ENCODE results near the gene SPG7.
"Not testable (repeated sequence)": the region's sequence is repeated elsewhere in the genome, so short reads cannot be mapped to it uniquely, and the experiment has no call there.

Gene SPG7

DNA sequence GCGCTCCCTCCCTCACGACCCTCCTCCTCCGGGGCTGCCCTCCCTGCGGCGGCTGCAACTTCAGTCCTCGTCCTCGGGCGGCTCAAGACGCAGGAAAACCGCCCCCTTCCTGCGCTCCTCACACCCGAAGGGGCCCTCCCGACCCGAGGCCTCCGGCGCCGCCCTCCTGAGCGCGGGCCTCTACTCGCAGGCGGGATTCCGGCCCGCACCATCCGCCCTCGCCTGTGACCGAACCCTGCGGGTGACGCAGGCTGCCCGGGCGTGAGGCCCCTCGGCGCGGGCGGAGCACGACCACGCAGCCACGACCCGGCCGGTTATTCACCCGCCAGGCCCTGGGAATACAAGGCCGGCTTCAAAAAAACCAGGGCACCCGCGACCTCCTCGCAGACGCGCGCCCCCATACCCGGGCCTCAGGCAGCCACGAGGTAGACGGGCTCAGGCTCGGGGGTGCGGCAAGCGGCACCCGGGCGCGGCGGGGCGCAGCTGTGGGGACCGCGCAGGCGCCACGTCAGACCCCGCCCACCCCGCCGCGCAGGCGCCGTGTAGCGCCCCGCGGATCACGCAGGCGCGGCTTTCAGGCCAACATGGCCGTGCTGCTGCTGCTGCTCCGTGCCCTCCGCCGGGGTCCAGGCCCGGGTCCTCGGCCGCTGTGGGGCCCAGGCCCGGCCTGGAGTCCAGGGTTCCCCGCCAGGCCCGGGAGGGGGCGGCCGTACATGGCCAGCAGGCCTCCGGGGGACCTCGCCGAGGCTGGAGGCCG is at the start of gene SPG7:
TSS of gene SPG7 (plus strand) at position 570 of the 757 bp plus-strand sequence. CDS start at position 585, 15 bp downstream.
- DNase-seq (ENCODE audit: low read depth): peak; percentile 84

GRCh38 chr16:89458551-89458950 is 49.7 kb upstream of the SPG7 start:
- no peak for DNase-seq (ENCODE audit: low read depth)

DNA sequence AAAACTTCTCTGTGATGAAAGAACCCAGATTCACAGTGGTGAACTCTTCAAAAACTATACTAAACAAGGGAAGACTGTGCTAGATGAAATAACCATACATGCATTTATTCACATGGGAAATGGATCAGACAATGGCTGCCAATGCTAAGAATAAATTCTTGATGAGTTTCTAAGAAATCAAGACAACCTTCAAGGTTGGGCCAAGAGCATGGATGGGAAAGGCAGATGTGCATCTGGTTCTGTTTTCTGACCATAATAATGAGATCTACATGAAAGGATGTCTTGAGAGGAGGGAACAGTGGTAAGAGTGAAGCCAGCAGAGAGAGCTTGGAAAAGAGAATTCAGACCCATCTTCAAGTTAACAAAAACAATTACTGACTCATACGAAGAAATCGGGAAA is 49.2 kb upstream of the SPG7 start:
- no peak for DNase-seq (ENCODE audit: low read depth)

GRCh38 chr16:89460556-89460955 is 47.6 kb upstream of the SPG7 start:
- no peak for DNase-seq (ENCODE audit: low read depth)

GRCh38 chr16:89461890-89462289 is 46.3 kb upstream of the SPG7 start:
- not testable (repeated sequence) for DNase-seq (ENCODE audit: low read depth)

DNA sequence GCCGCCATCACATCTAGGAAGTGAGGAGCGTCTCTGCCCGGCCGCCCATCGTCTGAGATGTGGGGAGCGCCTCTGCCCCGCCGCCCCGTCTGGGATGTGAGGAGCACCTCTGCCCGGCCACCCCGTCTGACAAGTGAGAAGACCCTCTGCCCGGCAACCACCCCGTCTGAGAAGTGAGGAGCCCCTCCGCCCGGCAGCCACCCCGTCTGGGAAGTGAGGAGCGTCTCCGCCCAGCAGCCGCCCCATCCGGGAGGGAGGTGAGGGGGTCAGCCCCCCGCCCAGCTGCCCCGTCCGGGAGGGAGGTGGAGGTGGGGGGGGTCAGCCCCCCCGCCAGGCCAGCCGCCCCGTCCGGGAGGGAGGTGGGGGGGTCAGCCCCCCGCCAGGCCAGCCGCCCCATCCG is 45.6 kb upstream of the SPG7 start:
- DNase-seq (ENCODE audit: low read depth): not testable (repeated sequence)

DNA sequence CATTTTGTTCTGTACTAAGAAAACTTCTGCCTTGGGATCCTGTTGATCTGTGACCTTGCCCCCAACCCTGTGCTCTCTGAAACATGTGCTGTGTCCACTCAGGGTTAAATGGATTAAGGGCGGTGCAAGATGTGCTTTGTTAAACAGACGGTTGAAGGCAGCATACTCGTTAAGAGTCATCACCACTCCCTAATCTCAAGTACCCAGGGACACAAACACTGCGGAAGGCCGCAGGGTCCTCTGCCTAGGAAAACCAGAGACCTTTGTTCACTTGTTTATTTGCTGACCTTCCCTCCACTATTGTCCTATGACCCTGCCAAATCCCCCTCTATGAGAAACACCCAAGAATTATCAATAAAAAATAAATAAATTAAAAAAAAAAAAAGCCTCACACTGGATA is 44.9 kb upstream of the SPG7 start:
- DNase-seq (ENCODE audit: low read depth): not testable (repeated sequence)

DNA sequence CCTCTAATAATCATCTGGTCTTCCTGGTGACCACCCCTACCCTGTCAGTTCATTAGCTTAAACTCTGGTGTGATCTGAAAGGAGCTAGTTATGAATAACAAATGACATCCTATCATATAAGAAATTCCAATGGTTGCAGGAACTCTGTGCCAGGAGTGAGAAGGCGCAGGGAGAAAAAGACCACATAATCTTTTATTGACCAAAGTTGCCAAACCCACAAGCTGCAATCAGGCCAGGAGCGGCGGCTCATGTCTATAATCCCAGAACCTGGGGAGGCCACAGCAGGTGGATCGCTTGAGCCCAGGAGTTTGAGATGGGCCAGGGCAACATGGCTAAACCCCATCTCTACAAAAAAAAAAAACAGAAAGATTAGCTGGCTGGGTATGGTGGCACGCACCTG is 41.3 kb upstream of the SPG7 start:
- DNase-seq (ENCODE audit: low read depth): no peak

DNA sequence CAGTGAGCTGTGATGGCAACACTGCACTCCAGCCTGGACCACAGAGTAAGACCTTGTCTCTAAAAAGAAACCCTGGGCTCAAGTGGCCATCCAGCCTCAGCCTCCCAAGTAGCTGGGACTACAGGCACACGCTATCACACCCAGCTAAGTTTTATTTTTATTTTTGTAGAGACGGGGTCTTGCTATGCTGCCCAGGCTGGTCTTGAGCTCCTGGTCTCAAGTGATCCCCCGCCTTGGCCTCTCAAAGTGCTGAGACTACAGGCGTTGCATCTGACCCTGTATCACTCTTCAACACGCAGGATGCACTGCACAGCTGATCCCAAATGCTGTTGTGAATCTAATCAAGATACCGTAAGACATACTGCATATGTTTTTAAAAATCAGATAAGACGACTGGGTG is 40.8 kb upstream of the SPG7 start:
- no peak for DNase-seq (ENCODE audit: low read depth)

GRCh38 chr16:89472711-89473075 is 35.5 kb upstream of the SPG7 start:
- no peak for DNase-seq (ENCODE audit: low read depth)

GRCh38 chr16:89473136-89473712 is 35.0 kb upstream of the SPG7 start:
- DNase-seq (ENCODE audit: low read depth): no peak

GRCh38 chr16:89473791-89474414 is 34.3 kb upstream of the SPG7 start:
- DNase-seq (ENCODE audit: low read depth): no peak

DNA sequence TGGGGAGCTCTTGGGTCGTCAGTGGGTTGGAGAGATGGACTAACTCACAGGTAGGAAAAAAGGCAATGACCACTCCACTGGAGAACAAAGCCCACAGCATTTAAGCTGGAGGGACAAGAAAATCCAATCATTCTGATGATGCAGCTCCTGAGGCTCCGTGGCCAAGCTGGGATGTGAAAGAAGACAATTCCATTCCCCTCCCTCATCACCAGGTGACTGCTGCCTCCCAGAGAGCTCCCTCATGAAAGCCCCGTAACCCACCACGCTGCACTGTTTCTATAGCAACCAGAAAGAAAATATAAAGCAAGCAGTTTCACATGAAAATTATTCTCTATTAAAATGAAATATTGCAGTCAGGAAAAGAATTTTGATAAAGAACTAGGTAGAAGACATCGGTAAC is 33.1 kb upstream of the SPG7 start:
- no peak for DNase-seq (ENCODE audit: low read depth)

DNA sequence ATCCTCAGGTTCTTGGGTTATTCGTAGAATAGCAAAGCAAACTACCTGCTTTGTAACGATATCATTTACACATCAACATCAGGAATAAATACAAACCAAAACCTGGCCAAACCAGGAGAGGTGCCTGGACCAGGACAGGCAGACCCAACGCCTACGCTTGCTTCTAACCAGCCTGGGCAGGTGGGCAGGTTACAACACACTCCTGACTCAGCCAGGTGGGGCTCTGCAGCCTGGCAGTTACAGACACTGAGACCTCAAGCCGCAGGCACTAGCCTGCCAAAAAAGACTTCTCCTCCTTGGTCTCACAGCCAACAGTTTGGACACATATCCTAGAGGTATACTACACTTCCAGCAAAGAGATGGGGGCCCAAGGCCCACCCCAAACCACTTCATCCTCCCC is 31.8 kb upstream of the SPG7 start:
- DNase-seq (ENCODE audit: low read depth): no peak

GRCh38 chr16:89476811-89477261 is 31.4 kb upstream of the SPG7 start:
- DNase-seq (ENCODE audit: low read depth): no peak

DNA sequence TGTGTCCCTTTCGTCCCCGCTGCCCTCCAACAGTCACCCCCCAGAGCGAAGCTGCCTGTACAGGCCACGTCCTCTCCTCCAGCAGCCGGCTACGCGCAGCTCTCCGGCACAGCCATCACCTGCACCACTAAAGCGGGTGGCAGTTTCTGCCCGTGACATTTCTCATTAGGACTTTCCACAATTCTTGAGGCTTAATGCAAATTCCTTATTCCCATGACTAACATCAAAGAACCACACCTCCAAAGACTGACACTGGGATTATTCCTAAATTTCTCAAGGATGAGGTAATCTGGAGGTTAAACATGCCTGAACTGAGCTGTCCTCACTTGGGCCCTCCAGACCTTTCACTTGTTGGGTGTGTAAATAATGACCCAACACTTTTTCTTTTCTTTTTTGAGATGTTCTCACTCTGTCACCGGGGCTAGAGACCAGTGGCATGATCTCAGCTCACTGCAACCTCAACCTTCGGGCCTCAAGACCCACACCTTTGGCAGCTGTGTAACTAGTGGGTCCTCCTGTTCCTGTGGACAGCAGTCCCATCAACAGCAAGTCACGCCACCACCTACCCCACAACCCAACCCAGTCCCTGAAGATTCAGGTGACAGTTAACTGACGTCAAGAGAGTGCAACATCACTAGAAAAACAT is 29.5 kb upstream of the SPG7 start:
- DNase-seq (ENCODE audit: low read depth): no peak

GRCh38 chr16:89481356-89481955 is 26.7 kb upstream of the SPG7 start:
- DNase-seq (ENCODE audit: low read depth): no peak

GRCh38 chr16:89482150-89482816 is 25.9 kb upstream of the SPG7 start:
- no peak for DNase-seq (ENCODE audit: low read depth)

DNA sequence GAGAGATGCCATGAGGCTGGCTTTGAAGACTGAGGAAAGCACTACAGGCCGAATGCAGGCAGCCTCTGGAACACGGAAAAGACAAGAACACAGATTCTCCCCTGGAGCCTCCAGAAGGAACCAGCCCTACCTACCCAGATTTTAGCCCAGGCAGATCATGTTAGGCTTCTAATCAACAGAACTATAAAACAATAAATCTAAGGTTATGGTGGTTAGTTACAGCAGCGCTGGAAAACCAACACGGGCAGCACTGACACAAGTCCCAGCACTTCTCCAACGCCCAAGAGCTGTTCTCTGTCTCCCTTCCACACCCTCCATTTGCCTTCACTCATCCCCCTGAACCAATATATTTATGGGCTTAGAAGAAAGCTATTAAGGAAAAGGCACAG is 25.4 kb upstream of the SPG7 start:
- DNase-seq (ENCODE audit: low read depth): no peak

DNA sequence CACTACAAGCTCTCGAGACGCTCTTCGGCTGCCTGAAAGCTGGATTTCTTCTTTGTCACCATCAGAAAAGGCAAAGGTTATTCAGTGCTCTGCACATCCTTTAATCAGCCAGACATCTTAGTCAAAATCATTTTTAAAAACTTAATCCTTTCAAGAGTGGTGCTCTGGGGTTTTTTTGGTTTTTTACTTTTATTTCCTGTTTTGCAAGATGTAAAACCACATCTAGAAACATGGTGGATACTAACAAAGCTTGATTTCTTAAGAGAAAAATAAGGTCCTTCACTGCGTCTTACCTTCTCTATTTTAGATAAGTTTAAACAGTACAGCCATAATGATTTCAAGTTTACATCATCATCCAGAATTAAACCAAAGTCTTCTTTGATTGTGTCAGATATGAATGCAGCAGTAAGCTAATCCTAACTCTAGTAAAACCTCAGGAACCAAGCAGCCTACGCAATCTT is 24.1 kb upstream of the SPG7 start:
- DNase-seq (ENCODE audit: low read depth): no peak

DNA sequence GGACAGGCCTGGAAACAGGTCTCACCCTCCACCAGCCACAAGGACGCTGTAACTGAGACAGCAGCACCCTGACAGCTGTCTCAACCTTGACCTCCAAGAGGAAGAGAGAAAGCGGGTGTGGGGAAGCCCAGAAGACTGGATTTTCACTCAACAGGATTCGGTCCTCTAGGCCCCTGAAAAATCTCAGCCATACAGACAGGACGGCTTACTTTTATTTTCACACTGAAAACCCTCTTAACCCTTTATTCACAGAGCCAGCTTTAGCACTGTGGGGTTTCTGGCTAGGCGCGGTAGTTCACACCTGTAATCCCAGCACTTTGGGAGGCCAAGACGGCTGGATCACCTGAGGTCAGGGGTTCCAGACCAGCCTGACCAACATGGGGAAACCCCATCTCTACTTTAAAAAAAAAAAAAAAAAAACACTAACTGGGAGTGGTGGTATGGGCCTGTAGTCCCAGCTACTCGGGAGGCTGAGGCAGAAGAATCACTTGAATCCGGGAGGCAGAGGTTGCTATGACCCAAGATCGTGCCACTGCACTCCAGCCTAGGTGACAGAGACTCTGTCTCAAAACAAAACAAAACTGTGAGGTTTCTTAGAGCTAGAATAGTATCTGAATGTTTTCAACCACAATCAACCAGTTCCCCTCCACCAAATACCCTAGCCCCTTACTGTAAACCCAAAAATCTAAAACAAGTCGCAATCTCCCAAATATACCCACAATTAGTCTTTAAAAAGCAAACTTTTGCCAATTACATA is 23.1 kb upstream of the SPG7 start:
- DNase-seq (ENCODE audit: low read depth): no peak

Measured in activated T-cell treated with anti-CD3 and anti-CD28 coated beads for 1 hour (primary cell).